Lung (tissue), 12 donors: ENCODE data around the gene PIK3CG. TPM values are rescaled to one million over a fixed set of nuclear protein-coding genes. Genes with fewer than 3 reads are reported as not detected.
"Not testable (repeated sequence)": the region's sequence is repeated elsewhere in the genome, so short reads cannot be mapped to it uniquely, and the experiment has no call there.

Source experiments
- ATAC-seq: fragments of 200-7000 bp; cut with Tn5 transposase; one replicate; pipeline ENCODE4 v1.9.1; 2020; ENCODE audit warnings: moderate number of reproducible peaks; ENCODE audit not compliant: insufficient read depth, low FRiP score
- DNase-seq, 3 donors: peaks; one replicate each; pipeline ENCODE4 v3.0.0-alpha.2; 2013 to 2017
- H3K27ac ChIP-seq, 2 donors: one replicate each; pipeline ENCODE4 v1.5.1; 2013; ENCODE audit warnings: mild to moderate bottlenecking in 2 of 2, moderate library complexity in 2 of 2, control low read depth in 1 of 2, inconsistent platforms in 1 of 2, low read depth in 1 of 2, low read length in 1 of 2
- H3K27me3 ChIP-seq, 3 donors: one replicate each; pipeline ENCODE4 v1.5.1; 2013; ENCODE audit warnings: low read length in 2 of 3; ENCODE audit not compliant: control insufficient read depth in 3 of 3, insufficient read depth in 3 of 3
- H3K36me3 ChIP-seq, 4 donors: one replicate each; pipeline ENCODE4 v1.5.1; 2013; ENCODE audit warnings: low read length in 4 of 4, mild to moderate bottlenecking in 1 of 4, moderate library complexity in 1 of 4; ENCODE audit not compliant: control insufficient read depth in 4 of 4, insufficient read depth in 4 of 4
- H3K4me1 ChIP-seq, 5 donors: one replicate each; pipeline ENCODE4 v1.5.1; 2013; ENCODE audit warnings: low read length in 5 of 5, mild to moderate bottlenecking in 2 of 5, moderate library complexity in 1 of 5; ENCODE audit not compliant: control insufficient read depth in 5 of 5, insufficient read depth in 5 of 5
- H3K4me3 ChIP-seq: one replicate; pipeline ENCODE4 v1.5.1; 2013; ENCODE audit warnings: mild to moderate bottlenecking, control low read depth, moderate library complexity
- H3K9ac ChIP-seq, 2 donors: one replicate each; pipeline ENCODE4 v1.5.1; 2013; ENCODE audit warnings: low read length in 2 of 2, control low read depth in 1 of 2; ENCODE audit not compliant: insufficient read depth in 1 of 2
- H3K9me3 ChIP-seq, 4 donors: one replicate each; pipeline ENCODE4 v1.5.1; 2013; ENCODE audit warnings: low read length in 3 of 4, mild to moderate bottlenecking in 1 of 4, moderate library complexity in 1 of 4; ENCODE audit not compliant: control insufficient read depth in 4 of 4, insufficient read depth in 3 of 4
- CTCF ChIP-seq: IDR thresholded peaks from 2 replicates; pipeline ENCODE4 v1.5.1; 2012; ENCODE audit warnings: mild to moderate bottlenecking; ENCODE audit errors: control extremely low read depth, extremely low read depth
- WGBS, 2 donors: extraction: QIAGEN DNeasy Blood & Tissue Kit; methylation state at CpG; one replicate each; pipeline ENCODE4 v1.1.7; 2013; 5-methylcytosine and 5-hydroxymethylcytosine counted together
- polyA plus RNA-seq, 2 donors: library from polyadenylated mRNA; stranded (reverse); fragments of 200-250 nt; gene quantifications; one replicate each; pipeline ENCODE4 v1.2.1, GENCODE V29; 2013
- total RNA-seq, 2 donors: library from RNA; depleted of rRNA in 1 of 2; stranded (reverse); fragments of >200 nt in 1 of 2; gene quantifications; one replicate each; pipeline ENCODE4 v1.2.1, GENCODE V29; 2014 to 2021
- donor health status: control.
- donor health status: control.
- donor health status: Bipolar disorder and iron deficiency.
- donor health status: healthy.
- donor health status: DM: yes; HTN: yes; CAD: no.

PIK3CG gene
- total and polyA plus RNA-seq, 4 donors = 0.61 to 10.8 (median 6.8) TPM

GRCh38 chr7:106844279-106844997 is 20.6 kb upstream of the PIK3CG start:
- Histone ChIP-seq H3K36me3 (no peaks in the 10 kb centered on the region), H3K4me1 (no peaks in the 10 kb centered on the region), H3K27me3 (no peaks in the 10 kb centered on the region), H3K27ac (no peak overlapping the region), H3K9ac (no peak overlapping the region), H3K4me3 (no peak overlapping the region), H3K9me3 (no peaks in the 10 kb centered on the region)
- DNase-seq (no peak), ATAC-seq (no peak)
- TF ChIP-seq CTCF = no peak
- 91 to 93% methylated on average over 11 of the region's 11 CpGs for WGBS, 2 donors

GRCh38 chr7:106848049-106848448 is 17.0 kb upstream of the PIK3CG start:
- Histone ChIP-seq H3K36me3 (no peaks in the 10 kb centered on the region), H3K4me1 (no peaks in the 10 kb centered on the region), H3K9ac (no peak overlapping the region), H3K27ac (no peak overlapping the region), H3K4me3 (no peak overlapping the region), H3K9me3 (no peaks in the 10 kb centered on the region), H3K27me3 (no peaks in the 10 kb centered on the region)
- no peak for TF ChIP-seq CTCF
- ATAC-seq (no peak), DNase-seq (no peak)
- WGBS, 2 donors = 92 to 100% methylated on average over 1 of the region's 1 CpG

- Histone ChIP-seq H3K27me3 (no peaks in the 10 kb centered on the region), H3K4me1 (no peaks in the 10 kb centered on the region), H3K36me3 (no peaks in the 10 kb centered on the region), H3K9me3 (no peaks in the 10 kb centered on the region), H3K9ac (no peak overlapping the region), H3K27ac (no peak overlapping the region), H3K4me3 (no peak overlapping the region)
- DNase-seq (no peak), ATAC-seq (no peak)
- TF ChIP-seq CTCF = no peak
- WGBS, 2 donors = 58 to 82% methylated on average over 1 of the region's 1 CpG
Measured at GRCh38 chr7:106848851-106849442, 16.1 kb upstream of the PIK3CG start.

DNA sequence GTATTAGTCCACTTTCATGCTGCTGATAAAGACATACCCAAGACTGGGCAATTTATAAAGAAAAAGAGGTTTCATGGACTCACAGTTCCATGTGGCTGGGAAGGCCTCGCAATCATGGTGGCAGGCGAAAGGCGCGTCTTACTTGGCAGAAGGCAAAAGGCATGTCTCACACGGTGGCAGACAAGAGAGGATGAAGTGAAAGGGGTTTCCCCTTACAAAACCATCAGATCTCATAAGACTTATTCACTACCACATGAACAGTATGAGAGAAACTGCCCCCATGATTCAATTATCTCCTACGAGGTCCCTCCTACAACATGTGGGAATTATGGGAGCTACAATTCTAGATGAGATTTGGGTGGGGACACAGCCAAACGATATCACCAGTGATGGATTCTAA is 13.4 kb upstream of the PIK3CG start:
- H3K27me3 ChIP-seq, H3K4me1 ChIP-seq, H3K27ac ChIP-seq, H3K36me3 ChIP-seq, ATAC-seq, H3K9me3 ChIP-seq, H3K9ac ChIP-seq, H3K4me3 ChIP-seq, DNase-seq: not testable (repeated sequence)
- WGBS, 2 donors = 96% methylated on average over 7 of the region's 7 CpGs
